Measurements from ENCODE around the gene MYOZ2. TPM values are rescaled to one million over a fixed set of nuclear protein-coding genes. Genes with fewer than 3 reads are reported as not detected.
"Not testable (repeated sequence)": the region's sequence is repeated elsewhere in the genome, so short reads cannot be mapped to it uniquely, and the experiment has no call there.

MYOZ2 gene
- total RNA-seq, 2 donors from 2014 or later, result 3.9 to 14.3 TPM

DNA sequence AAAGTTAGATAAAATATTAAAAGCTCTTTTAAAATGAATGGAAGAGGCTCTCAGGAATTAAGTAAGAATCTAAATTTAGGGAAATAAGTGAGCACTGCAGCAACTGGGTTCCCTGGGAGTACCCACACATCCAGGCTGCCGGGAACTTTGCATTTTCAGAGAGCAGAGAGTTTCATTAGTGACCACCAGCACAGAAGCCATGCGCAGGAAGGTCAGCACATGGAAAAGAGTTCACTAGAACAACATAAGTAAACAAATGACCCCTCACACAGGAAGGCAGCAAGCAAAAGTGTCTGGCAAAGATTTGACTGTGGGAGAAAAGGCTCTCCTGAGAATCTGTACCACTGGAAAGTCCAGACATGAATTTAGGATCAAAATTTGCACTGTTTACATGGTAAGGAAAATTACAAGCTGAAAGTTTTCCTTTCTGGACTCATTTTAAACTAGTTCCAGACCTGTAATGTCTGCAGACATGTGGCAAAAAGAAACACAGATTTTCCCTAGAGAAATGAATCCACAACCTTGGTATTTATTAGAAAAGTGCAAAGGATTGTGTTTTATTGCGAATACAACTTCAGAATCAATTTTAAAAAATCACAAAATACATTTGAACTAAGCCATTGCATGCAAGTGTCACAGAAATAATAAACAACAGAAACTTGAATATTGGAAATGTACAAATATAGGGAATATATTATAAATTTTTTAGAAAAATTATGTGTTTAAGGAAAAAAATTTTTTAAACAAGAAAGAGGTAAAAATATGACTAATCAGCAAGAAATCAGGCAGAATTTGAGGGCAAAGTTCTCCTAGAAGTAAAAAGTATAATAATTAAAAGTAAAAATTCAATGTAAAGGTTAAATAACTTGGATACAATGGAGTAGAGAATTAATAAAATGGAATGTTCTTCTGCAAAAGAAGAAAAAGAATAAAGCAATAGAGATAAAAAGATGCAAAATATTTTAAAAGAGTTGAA lies 18.4 kb upstream of the MYOZ2 start:
- no peak for DNase-seq (ENCODE audit: low spot score)
- intact Hi-C loops (cut with DNase I), result no loop called here

DNA sequence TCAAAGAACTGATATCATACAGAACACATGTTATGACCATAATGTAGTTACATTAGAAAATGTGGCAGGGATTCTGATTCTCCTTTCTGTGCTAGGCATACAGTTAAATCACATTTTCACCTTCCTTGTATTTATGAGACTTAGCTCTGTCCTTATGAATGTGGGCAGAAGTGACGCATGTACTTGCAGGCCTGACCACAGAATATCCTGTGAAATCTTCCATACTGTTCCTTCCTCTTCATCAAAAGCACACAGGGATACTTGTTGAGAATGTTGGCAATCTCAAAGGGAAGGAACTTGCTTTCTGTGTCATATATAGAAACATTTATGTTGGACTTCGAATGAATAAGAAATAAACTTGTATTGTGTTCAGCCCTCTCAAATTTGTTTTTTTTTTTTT lies 17.2 kb upstream of the MYOZ2 start:
- no peak for DNase-seq (ENCODE audit: low spot score)
- intact Hi-C loops (cut with DNase I), result no loop called here

DNA sequence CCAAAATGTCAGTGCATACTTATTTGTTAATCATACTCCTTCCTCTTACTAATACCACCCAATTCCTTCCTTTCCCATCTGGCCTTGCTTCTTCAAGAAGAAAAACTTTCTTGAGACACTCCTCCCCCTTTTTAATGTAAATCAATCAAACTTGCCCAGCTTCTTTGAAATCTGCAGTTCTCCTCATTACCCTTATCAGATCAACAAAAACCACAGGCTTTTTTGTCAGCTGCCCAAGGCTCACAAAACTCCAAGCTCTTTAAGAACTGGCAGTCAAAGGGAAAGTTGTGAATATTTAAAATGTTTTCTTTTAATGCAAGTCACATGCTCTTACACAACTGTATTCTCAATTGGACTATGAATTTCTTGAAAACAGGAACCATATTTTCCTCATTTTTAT lies 11.3 kb upstream of the MYOZ2 start:
- no peak for DNase-seq (ENCODE audit: low spot score)
- intact Hi-C loops (cut with DNase I), result no loop called here

DNA sequence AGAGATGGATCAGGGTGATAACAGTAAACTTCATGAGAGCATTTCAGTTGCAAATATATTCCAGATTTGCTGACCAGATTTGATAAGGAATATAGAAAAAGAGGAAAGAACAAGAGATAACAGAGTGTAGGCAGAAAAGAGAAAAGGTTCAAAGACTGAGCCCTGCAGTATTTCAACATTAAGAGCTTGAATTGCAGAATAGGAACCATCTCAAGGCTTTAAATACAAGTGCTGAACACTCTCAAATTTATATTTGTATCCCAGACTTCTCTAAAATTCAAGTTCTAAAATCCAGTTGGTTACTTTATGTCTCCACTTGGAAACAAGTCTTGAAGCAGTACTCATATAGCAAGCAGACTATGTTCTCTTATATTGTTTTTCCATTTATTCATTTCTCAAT lies 9.7 kb upstream of the MYOZ2 start:
- DNase-seq (ENCODE audit: low spot score), result no peak

DNA sequence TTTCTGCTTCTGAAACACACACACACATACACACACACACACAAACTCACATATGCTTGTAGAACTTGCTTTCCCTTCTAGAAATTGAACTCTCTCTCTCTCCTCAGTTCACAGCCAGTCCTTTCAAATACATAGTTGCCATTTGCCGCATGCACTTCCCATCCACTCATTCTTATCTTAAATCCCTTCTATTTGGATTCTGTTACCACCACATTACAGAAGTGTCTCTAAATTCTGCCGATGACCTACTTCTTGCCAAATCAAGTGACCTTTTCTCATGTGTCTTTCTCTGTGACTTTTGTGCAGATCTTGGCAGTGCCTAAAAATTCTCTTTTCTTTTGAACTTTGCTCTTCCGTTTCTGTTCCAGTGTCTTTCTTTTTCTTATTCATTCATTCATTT lies 7.5 kb upstream of the MYOZ2 start:
- no peak for DNase-seq (ENCODE audit: low spot score)
- intact Hi-C loops (cut with DNase I), result no loop called here

More for the DNA sequence above, 9.7 kb upstream of the MYOZ2 start:
- intact Hi-C loops (cut with DNase I), result no loop called here

DNA sequence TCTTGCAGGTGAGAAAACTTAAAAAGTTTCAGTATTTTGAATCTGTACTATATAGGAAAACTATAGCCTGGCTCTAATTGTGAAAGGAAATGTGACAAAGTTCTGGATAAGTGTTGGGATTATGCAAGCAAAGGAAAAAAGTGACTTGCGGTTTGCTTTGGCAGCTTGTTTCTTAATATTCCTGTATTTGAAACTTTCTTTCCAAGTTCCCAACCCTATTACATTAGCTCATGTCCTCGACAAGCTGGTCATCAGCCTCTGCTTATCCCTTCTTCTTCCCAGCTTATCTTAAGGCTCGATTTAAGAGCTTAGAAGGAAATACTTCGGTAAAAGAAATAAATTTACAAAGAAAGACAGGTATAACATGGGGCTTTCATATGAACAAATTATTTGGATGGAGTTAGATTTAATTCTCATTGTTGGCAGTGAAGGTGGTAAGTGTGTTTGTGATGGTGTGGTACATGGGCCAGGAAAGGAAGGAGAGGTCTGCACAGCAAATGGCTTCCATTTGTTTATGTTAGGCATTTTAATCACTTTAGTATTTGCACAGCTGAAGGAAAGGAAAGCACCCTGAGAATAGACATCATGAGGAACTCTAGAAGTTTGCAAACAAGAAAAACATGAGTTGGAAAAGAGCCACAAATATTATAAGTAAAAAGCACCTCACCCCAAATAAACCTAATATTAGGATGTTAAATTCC lies 5.1 kb upstream of the MYOZ2 start:
- intact Hi-C loops (cut with DNase I), result loop anchor here in 1 of 2 donors (10.0 kb wide), 1 partner anchor 146 kb away; no protein-coding TSS in a partner anchor

DNA sequence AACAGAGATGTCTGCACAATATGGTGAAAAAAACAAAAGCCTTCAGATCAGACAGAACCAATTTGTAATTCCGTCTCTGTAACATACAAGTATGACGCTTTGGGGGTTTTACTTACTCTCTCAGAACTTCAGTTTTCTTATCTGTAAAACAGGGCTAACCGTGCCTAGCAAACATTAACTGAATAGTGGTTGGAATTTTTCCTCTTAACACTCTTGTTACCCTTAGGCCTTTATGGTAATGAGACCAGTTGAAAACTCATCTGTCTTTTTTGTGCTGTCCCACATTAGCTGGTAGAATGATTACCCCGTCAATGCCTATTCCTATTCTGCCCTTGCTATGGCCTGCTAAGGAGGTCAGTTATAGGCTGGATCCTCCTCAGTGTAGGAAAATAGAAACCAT lies 4.5 kb upstream of the MYOZ2 start:
- intact Hi-C loops (cut with DNase I), result loop anchor here in 1 of 2 donors (10.0 kb wide), 1 partner anchor 146 kb away; no protein-coding TSS in a partner anchor

More for the DNA sequence above, 5.1 kb upstream of the MYOZ2 start:
- DNase-seq (ENCODE audit: low spot score), result no peak

DNA sequence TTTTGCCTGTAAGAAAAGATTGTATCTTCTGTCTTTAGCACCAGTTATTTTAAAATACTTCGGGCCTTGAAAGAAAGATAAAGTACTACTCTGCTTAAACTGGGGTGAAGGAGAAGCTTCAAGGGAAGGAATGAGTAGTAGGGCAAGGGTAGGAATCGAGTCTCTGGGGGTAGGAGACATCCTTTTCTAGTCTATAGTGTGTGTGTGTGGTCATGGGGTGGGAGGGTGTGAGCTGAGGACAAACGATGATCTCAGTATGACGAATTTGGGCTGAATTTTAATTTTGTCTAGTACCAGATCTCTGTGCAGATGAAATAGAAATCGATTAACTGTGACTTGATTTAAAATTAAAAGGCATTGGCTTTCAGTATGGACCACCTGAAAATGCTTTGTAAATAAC lies 3.3 kb upstream of the MYOZ2 start:
- DNase-seq (ENCODE audit: low spot score), result no peak
- intact Hi-C loops (cut with DNase I), result loop anchor here in 1 of 2 donors (10.0 kb wide), 1 partner anchor 148 kb away; no protein-coding TSS in a partner anchor

More for the DNA sequence above, 4.5 kb upstream of the MYOZ2 start:
- no peak for DNase-seq (ENCODE audit: low spot score)

DNA sequence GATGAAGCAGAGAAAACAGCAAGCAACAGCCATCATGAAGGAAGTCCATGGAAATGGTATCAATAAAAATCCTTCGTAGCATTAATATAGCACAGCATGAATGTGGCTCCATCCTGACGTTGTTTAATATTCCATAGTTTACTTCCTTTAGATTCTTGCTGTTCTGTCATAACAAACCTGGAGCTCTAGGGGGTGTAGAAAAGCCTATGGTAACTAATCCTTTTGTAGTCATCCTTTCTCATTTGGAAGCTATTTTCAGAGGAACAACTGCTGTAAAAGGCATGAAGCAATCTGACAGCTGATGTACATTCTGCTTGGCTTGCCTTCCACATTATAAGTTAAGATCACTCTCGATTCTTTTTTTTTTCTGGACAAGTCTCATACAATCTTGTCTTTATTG lies 914 bp downstream of the MYOZ2 start:
- no peak for DNase-seq (ENCODE audit: low spot score)
- intact Hi-C loops (cut with DNase I), result loop anchor here in 1 of 2 donors (10.0 kb wide), 1 partner anchor 152 kb away; no protein-coding TSS in a partner anchor

DNA sequence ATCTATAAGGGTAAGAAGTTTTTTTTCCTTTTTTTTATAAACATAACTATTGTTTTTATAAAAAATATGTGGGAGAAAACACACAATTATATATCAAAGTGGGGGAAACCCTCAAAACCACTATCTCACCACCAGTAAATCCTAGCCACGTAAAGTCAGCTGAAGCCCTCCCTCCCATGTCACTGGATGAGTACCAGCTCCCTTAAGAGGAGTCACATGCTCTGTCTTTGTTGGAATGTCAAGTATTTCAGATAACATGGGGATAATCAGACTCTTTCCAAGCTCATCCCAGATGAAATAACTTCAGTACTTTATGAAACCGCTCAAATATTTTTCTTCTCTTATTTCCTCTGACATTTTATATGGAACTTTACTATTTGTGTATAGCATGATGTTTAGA lies 2.4 kb downstream of the MYOZ2 start:
- no peak for DNase-seq (ENCODE audit: low spot score)
- intact Hi-C loops (cut with DNase I), result loop anchor here in 1 of 2 donors (10.0 kb wide), 1 partner anchor 153 kb away; no protein-coding TSS in a partner anchor

DNA sequence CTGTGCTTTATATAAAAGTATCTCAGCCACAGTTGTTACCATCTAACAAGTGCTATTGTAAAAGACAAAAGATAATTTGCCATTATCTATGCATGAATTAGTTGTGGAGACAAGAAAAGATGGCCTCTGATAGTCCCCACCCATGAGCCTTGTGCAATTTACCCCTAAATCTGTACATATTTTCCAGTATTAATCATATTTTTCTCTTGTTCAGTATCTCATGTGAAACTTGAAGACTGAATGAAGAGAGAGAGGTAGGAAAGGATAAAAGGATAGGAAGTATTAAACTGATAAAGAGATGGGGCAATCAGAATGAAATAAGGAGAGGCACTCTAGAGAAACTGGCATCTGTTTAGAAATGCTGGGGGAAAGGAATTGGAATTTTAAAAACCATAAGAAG lies 3.7 kb downstream of the MYOZ2 start:
- DNase-seq (ENCODE audit: low spot score), result no peak

DNA sequence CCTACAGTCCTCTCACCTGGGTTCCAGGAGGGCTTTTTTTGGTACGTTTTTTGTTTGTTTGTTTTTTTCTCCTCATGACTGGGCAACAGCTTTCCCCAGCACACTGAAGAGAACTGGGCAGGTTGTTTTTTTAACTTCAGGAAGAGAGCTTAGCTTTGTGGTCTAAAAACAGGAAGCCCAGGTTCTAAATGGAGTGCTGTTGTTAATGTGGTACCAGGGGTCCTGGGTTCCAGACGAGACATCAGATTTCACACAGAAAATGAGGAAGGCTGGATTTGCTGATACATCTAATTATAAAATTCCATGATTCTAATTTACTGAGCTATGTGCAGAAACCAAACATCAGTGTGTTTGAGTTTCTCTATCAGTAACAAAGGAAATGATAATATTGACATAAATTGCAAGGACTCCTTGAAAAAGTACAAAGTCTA lies 4.2 kb downstream of the MYOZ2 start:
- intact Hi-C loops (cut with DNase I), result loop anchor here in 1 of 2 donors (10.0 kb wide), 1 partner anchor 155 kb away; no protein-coding TSS in a partner anchor
- DNase-seq (ENCODE audit: low spot score), result no peak

More for the DNA sequence above, 3.7 kb downstream of the MYOZ2 start:
- intact Hi-C loops (cut with DNase I), result loop anchor here in 1 of 2 donors (10.0 kb wide), 1 partner anchor 155 kb away; no protein-coding TSS in a partner anchor

DNA sequence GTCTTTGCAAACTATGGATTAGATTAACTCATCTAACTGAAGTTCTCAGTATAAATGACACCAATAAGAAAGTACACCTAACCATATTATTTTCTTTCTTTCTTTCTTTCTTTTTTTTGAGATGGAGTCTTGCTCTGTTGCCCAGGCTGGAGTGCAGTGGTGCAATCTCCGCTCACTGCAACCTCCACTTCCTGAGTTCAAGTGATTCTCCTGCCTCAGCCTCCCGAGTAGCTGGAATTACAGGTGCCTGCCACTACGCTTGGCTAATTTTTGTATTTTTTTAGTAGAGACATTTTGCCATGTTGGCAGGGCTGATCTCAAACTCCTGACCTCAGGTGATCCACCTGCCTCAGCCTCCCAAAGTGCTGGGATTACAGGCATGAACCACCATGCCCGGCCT lies 5.7 kb downstream of the MYOZ2 start:
- DNase-seq (ENCODE audit: low spot score); intact Hi-C loops (cut with DNase I): not testable (repeated sequence)

DNA sequence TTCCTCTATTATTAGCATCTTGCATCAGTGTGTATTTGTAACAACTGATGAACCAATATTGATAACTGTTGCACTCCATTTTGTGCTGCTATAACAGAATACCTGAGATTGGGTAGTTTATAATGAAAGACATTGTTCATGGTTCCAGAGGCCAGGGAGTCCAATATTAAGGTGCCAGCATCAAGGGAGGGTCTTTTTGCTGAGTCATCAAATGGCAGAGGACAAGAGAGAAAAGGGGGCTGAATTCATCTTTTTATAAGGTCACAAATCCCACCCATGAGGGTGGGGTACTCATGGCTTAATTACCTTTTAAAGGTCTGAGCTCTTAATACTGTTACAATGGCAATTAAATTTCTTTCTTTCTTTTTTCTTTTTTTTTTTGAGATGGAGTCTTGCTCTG lies 7.2 kb downstream of the MYOZ2 start:
- no peak for DNase-seq (ENCODE audit: low spot score)
- intact Hi-C loops (cut with DNase I), result no loop called here

DNA sequence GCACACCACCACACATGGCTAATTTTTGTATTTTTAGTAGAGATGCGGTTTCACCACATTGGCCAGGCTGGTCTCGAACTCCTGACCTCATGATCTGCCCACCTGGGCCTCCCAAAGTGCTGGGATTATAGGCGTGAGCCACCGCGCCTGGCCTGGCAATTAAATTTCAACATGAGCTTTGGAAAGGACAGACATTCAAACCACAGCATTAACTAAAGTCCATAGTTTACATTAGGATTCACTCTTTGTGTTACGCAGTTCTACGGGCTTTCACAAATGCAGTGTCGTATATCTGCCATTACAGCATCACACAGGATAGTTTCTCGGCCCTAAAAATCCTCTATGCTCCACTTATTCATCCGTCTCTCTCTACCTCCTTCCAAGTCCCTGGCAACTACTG lies 7.7 kb downstream of the MYOZ2 start:
- intact Hi-C loops (cut with DNase I), result not testable (repeated sequence)

DNA sequence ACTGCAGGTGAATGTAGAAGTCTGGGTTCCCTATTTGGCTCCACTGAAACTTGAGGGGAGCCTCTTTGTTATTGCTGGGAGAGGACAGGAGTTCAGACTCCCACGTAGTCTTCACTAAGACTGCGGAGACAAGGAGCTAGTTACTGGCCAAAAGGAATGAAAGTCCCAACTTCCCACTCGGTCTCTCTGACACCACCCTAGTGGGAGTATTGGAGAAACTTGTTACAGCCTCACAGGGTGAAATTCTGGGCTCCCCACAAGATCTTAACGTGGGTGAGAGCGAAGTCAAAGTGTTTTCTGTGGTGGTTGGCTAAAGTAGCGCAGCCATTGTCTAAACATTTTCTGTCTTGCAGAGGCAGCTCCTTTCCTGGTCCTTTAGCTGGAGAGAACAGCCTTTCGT lies 13.5 kb downstream of the MYOZ2 start:
- intact Hi-C loops (cut with DNase I), result no loop called here
- no peak for DNase-seq (ENCODE audit: low spot score)

More for the DNA sequence above, 7.7 kb downstream of the MYOZ2 start:
- DNase-seq (ENCODE audit: low spot score), result not testable (repeated sequence)

DNA sequence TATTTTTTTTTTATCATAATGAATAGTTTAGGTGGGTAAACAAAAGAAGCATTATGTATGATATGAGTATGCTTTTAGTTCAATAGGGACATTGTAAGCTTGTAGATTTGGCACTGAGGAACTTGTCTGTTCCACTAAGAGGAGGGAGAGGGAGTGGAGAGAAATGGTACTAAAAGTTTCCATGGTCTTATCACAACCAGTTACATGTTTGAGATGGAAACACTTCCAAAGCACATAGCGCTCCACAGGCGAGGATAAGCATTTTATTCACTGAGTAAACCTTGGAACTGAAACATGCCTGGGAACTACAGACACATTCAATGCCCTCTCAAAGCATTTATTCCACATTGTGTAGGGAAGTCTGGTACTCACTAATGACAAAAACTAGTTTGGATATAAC lies 15.5 kb downstream of the MYOZ2 start:
- intact Hi-C loops (cut with DNase I), result no loop called here
- DNase-seq (ENCODE audit: low spot score), result no peak

DNA sequence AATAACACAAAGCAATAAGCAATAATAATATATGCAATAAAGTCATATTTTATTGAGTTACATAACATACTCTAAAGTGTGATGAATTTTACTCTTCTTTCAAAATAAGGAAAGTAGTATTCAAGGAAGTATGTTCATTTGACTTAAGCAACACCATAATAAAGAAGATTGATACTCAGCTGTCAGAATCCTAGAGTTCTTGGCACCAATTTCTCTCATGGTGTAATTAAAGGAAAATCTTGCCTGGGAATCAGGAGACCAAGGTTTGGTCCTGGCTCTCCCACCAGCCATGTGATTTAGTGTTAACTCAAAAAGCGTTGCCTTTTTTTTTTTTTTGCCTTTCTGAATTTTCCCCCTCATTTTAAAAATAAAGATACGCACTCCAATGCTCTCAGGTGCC lies 17.1 kb downstream of the MYOZ2 start:
- intact Hi-C loops (cut with DNase I), result no loop called here
- DNase-seq (ENCODE audit: low spot score), result no peak

DNA sequence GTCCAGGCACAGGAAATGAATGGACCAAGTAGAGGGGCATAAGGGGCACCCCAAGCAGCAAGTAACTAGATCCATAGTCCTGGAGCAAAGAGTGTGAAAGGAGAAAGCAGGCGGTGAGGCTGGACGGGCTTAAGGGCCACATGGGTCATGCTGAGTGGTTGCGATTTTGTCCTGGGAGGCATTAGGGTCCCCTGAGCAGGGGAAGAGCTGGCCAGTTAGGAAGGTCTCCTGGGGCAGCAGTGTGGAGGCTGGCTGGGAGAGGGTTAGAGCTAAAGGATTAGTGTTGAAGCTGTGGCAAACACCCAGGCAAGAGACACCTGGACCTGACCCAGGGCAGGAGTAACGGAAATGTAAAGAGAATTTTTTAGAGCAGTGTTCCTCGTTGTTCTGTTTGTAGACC lies 26.5 kb downstream of the MYOZ2 start:
- intact Hi-C loops (cut with DNase I), result no loop called here
- DNase-seq (ENCODE audit: low spot score), result no peak

DNA sequence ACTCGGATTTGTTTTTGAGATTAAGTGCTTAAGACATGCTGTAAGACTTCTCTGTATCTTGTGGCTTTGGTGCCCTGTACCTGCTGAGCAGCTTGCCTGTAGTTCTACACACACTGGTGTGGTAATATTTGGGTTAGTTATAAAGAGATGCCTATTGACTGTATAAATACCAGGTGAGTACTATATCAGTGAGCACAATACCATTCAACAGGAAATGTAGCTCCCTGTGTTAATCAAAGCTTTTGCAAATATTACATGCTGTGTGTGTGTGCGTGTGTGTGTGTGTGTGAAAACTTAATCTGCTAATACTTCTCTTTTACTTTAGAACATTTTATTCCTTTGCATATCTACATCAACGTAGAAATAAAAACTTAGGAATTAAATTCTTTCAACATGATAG lies 30.1 kb downstream of the MYOZ2 start:
- no peak for DNase-seq (ENCODE audit: low spot score)

More for the DNA sequence above, 30.1 kb downstream of the MYOZ2 start:
- intact Hi-C loops (cut with DNase I), result no loop called here
